Measurements from ENCODE around the gene GABRD.

The GABRD gene

DNA sequence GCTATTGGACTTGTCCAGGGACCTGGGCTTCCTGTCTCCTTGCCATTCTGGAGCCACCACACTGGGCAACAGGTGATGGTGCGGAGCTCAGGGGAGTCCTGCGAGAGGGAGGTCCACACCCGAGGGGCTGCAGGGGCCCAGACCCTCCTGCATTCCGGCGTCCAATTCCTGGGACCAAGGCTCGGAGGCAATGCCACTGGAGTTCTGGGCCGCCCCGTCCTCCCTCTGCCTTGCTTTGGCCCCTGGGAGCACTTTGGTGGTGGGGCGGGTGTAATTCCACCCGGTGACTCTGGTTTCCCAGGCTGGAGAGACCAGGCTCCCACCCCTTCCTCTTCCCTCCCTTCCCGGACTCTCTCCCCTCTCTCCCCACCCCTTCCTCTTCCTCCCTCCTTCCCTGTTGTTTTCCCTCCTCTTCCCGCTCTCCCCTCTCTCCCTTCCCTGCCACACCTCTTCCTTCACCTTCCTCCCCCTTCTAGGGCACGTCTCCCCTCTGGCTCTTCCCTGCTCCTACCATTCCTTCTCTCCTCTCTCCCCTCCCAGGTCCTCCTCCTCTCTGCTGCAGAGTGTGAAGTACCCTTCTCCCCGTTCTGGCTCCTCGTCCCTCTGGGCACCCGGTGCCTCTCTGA is 33.0 kb downstream of the GABRD start:
- DNase-seq (ENCODE audit: low read depth), result no peak

GRCh38 chr1:2052756-2053155 is 33.6 kb downstream of the GABRD start:
- H3K4me3 ChIP-seq (ENCODE audit: control insufficient read depth, low read depth, low read length), result no peak overlapping the region
- no peak for DNase-seq (ENCODE audit: low read depth)
- TF ChIP-seq, protein P1, sequence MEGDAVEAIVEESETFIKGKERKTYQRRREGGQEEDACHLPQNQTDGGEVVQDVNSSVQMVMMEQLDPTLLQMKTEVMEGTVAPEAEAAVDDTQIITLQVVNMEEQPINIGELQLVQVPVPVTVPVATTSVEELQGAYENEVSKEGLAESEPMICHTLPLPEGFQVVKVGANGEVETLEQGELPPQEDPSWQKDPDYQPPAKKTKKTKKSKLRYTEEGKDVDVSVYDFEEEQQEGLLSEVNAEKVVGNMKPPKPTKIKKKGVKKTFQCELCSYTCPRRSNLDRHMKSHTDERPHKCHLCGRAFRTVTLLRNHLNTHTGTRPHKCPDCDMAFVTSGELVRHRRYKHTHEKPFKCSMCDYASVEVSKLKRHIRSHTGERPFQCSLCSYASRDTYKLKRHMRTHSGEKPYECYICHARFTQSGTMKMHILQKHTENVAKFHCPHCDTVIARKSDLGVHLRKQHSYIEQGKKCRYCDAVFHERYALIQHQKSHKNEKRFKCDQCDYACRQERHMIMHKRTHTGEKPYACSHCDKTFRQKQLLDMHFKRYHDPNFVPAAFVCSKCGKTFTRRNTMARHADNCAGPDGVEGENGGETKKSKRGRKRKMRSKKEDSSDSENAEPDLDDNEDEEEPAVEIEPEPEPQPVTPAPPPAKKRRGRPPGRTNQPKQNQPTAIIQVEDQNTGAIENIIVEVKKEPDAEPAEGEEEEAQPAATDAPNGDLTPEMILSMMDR (conservative IDR thresholded peaks at IDR 0.05; ENCODE audit: control insufficient read depth, insufficient read depth, low read depth, low read length), result no peak

More for the DNA sequence above, 33.0 kb downstream of the GABRD start:
- H3K4me3 ChIP-seq (ENCODE audit: control insufficient read depth, low read depth, low read length), result no peak overlapping the region
- TF ChIP-seq, protein P1 (conservative IDR thresholded peaks at IDR 0.05; ENCODE audit: control insufficient read depth, insufficient read depth, low read depth, low read length), result no peak

GRCh38 chr1:2053217-2053616 is 34.1 kb downstream of the GABRD start:
- H3K4me3 ChIP-seq (ENCODE audit: control insufficient read depth, low read depth, low read length), result no peak overlapping the region
- no peak for DNase-seq (ENCODE audit: low read depth)
- TF ChIP-seq, protein P1 (conservative IDR thresholded peaks at IDR 0.05; ENCODE audit: control insufficient read depth, insufficient read depth, low read depth, low read length), result no peak

- TF ChIP-seq, protein P1 (conservative IDR thresholded peaks at IDR 0.05; ENCODE audit: control insufficient read depth, insufficient read depth, low read depth, low read length), result no peak
- H3K4me3 ChIP-seq (ENCODE audit: control insufficient read depth, low read depth, low read length), result no peak overlapping the region
- DNase-seq (ENCODE audit: low read depth), result no peak
These were observed 34.7 kb downstream of the GABRD start for GRCh38 chr1:2053784-2054376.

- no peak overlapping the region for H3K4me3 ChIP-seq (ENCODE audit: control insufficient read depth, low read depth, low read length)
- TF ChIP-seq, protein P1 (conservative IDR thresholded peaks at IDR 0.05; ENCODE audit: control insufficient read depth, insufficient read depth, low read depth, low read length), result no peak
- no peak for DNase-seq (ENCODE audit: low read depth)
These were observed 35.4 kb downstream of the GABRD start for GRCh38 chr1:2054560-2054959.

DNA sequence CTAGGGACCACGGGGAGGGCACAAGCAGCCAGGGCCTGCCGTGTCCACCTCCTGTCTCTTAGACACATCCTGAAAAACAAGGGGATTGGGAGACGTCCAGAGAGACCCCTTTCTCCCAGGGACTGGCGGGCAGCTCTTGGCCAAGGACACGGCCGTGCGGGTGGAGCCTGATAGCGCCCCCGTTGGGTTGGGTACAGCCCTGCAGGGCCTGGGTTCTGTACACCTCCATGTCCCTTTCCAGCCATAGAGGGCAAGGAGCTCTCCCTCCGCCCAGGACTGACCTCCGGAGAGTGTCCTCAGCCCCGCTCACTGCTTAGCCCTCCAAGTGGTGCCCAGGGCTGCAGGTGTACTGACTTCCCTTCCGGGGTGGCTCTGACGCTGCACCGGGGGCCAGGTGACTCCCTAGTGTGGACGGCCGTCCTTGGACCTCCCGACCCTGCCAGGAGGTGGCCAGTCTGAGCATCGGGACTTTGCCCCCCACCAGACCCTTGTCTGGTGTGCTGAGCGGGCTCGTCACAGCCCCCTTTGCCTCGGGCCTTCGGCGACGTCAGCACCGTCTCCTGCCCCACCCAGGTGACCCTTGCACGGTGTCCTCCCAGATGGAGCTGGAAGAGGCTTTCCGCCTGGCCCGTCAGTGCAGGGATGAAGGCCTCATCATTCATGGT is 36.9 kb downstream of the GABRD start:
- H3K4me3 ChIP-seq (ENCODE audit: control insufficient read depth, low read depth, low read length), result no peak overlapping the region
- no peak for DNase-seq (ENCODE audit: low read depth)
- TF ChIP-seq, protein P1 (conservative IDR thresholded peaks at IDR 0.05; ENCODE audit: control insufficient read depth, insufficient read depth, low read depth, low read length), result no peak
